HCT116 (cell line): ENCODE data around the gene BARD1. TPM values are rescaled to one million over a fixed set of nuclear protein-coding genes. Genes with fewer than 3 reads are reported as not detected.
A peak's percentile ranks its signal among the peaks of the same experiment; 100 is the strongest.

Experiments
- ATAC-seq: fragments of 200-7000 bp; cut with Tn5 transposase; 2 replicates; pipeline ENCODE4 v1.9.1; 2020; ENCODE audit warnings: mild to moderate bottlenecking, moderate library complexity
- Bru-seq: library from RNA; stranded (reverse); fragments of 400-500 nt; gene quantifications from one replicate; lab custom pipeline; 2021; lab: Mats Ljungman, UMichigan
- BruChase-seq, 2 experiments: library from RNA; stranded (reverse); fragments of 400-500 nt; gene quantifications; one replicate each; lab custom pipeline; 2021; lab: Mats Ljungman, UMichigan
- BruUV-seq: library from RNA; stranded (reverse); fragments of 400-500 nt; replicated peaks from 2 replicates; lab custom pipeline; 2021; lab: Mats Ljungman, UMichigan
- CTCF ChIA-PET: fragments of 300-600 bp; sonication (Branson Sonifier 250); formaldehyde crosslinking; loops from one replicate; lab custom pipeline; 2021; ENCODE audit warnings: antibody characterized with exemption; lab: Charles Lee
- POLR2A ChIA-PET: fragments of 300-600, 350-600 bp; sonication (Branson Sonifier 250); formaldehyde crosslinking; loops from one replicate; lab custom pipeline; 2021; ENCODE audit warnings: antibody characterized with exemption; lab: Charles Lee
- RAD21 ChIA-PET, 2 experiments: fragments of 300-600 bp; sonication (Branson Sonifier 250); formaldehyde crosslinking; loops; one replicate each; lab custom pipeline; 2023; ENCODE audit warnings: low total read pairs in 2 of 2; ENCODE audit not compliant: uncharacterized antibody in 2 of 2, unreplicated experiment in 2 of 2, low non-redundant PET in 1 of 2; lab: Charles Lee
- DNase-seq: peaks from one replicate; pipeline ENCODE4 v3.0.0-alpha.2; 2010; ENCODE audit warnings: low read depth, low spot score
- H2AFZ ChIP-seq: fragments of 200-600 bp; shearing (Covaris generic), sonication (generic); 2 replicates; pipeline ENCODE4 v1.6.1; 2017; ENCODE audit warnings: low read depth, mixed run types, mixed read lengths, antibody characterized with exemption, low read length; ENCODE audit not compliant: poor library complexity, severe bottlenecking
- H3K27ac ChIP-seq: 2 replicates; pipeline ENCODE4 v1.5.1; 2012; ENCODE audit warnings: low read depth, low read length
- H3K27me3 ChIP-seq: fragments of 200-600 bp; sonication (generic); 2 replicates; pipeline ENCODE4 v1.6.1; 2016; ENCODE audit warnings: mixed run types, low read length, mixed read lengths; ENCODE audit not compliant: insufficient read depth
- H3K36me3 ChIP-seq, 2 experiments: fragments of 200-500 bp in 1 of 2; fragments of 200-600 bp in 1 of 2; sonication (Bioruptor generic) in 1 of 2; sonication (generic) in 1 of 2; 2 replicates each; pipeline versions ENCODE4 v1.5.1 to v1.6.1; 2014 to 2016; ENCODE audit warnings: low read length in 2 of 2, inconsistent platforms in 1 of 2, mixed read lengths in 1 of 2, mixed run types in 1 of 2; ENCODE audit not compliant: insufficient read depth in 2 of 2, control insufficient read depth in 1 of 2
- H3K4me1 ChIP-seq, 2 experiments: fragments of 200-600 bp in 1 of 2; sonication (generic) in 1 of 2; 2 replicates each; pipeline versions ENCODE4 v1.5.1 to v1.6.1; 2012 to 2017; ENCODE audit warnings: low read length in 2 of 2, inconsistent platforms in 1 of 2, mild to moderate bottlenecking in 1 of 2, mixed read lengths in 1 of 2, mixed run types in 1 of 2, moderate library complexity in 1 of 2; ENCODE audit not compliant: insufficient read depth in 2 of 2, control insufficient read depth in 1 of 2
- H3K4me2 ChIP-seq: fragments of 200-600 bp; sonication (generic); 2 replicates; pipeline ENCODE4 v1.6.1; 2017; ENCODE audit warnings: mixed run types, low read length, mixed read lengths
- H3K4me3 ChIP-seq, 2 experiments: fragments of 200-600 bp in 1 of 2; sonication (generic) in 1 of 2; replicated peaks in 1 of 2; 2 replicates each; pipeline ENCODE4 v1.5.1; 2011 to 2016; ENCODE audit warnings: low read length in 2 of 2, control low read depth in 1 of 2, low read depth in 1 of 2, mild to moderate bottlenecking in 1 of 2, mixed read lengths in 1 of 2, mixed run types in 1 of 2
- H3K79me2 ChIP-seq: fragments of 200-600 bp; sonication (generic); 2 replicates; pipeline ENCODE4 v1.6.1; 2017; ENCODE audit warnings: mild to moderate bottlenecking, mixed run types, low read length, moderate library complexity, mixed read lengths; ENCODE audit not compliant: insufficient read depth
- H3K9ac ChIP-seq: fragments of 200-600 bp; sonication (generic); 2 replicates; pipeline ENCODE4 v1.6.1; 2016; ENCODE audit warnings: low read length, mixed read lengths
- H3K9me2 ChIP-seq: fragments of 200-600 bp; sonication (generic), shearing (Covaris generic); 2 replicates; pipeline ENCODE4 v1.6.1; 2017; ENCODE audit warnings: mixed run types, mild to moderate bottlenecking, moderate library complexity; ENCODE audit not compliant: insufficient read depth
- H3K9me3 ChIP-seq, 2 experiments: fragments of 200-500 bp in 1 of 2; fragments of 200-600 bp in 1 of 2; sonication (Bioruptor generic) in 1 of 2; sonication (generic) in 1 of 2; 2 replicates each; pipeline ENCODE4 v1.6.1; 2014 to 2017; ENCODE audit warnings: low read length in 2 of 2, mixed read lengths in 2 of 2, inconsistent platforms in 1 of 2, low read depth in 1 of 2, mild to moderate bottlenecking in 1 of 2, mixed run types in 1 of 2, moderate library complexity in 1 of 2; ENCODE audit not compliant: control insufficient read depth in 1 of 2, insufficient read depth in 1 of 2
- H4K20me1 ChIP-seq: fragments of 200-600 bp; sonication (generic), shearing (Covaris generic); 2 replicates; pipeline ENCODE4 v1.6.1; 2017; ENCODE audit warnings: mixed run types, mild to moderate bottlenecking, moderate library complexity; ENCODE audit not compliant: insufficient read depth
- CTCF ChIP-seq, 3 experiments: fragments of 200-600 bp in 1 of 3; sonication (generic) in 1 of 3; IDR thresholded peaks in 2 of 3; conservative IDR thresholded peaks in 1 of 3; 2 replicates each; pipeline ENCODE4 v1.5.1; 2012 to 2017; ENCODE audit warnings: low read depth in 2 of 3, low read length in 2 of 3, antibody characterized with exemption in 1 of 3, borderline replicate concordance in 1 of 3, control low read depth in 1 of 3, mild to moderate bottlenecking in 1 of 3, mixed read lengths in 1 of 3, mixed run types in 1 of 3, moderate library complexity in 1 of 3; ENCODE audit not compliant: insufficient read depth in 1 of 3
- POLR2AphosphoS5 ChIP-seq: IDR thresholded peaks from 2 replicates; pipeline ENCODE4 v1.6.1; 2011; ENCODE audit warnings: mild to moderate bottlenecking, low read depth, low read length, moderate library complexity
- SIN3A ChIP-seq: IDR thresholded peaks from 2 replicates; pipeline ENCODE4 v1.6.1; 2012; ENCODE audit warnings: low read depth
- SRF ChIP-seq: IDR thresholded peaks from 2 replicates; pipeline ENCODE4 v1.6.1; 2012; ENCODE audit warnings: low read depth
- YY1 ChIP-seq: IDR thresholded peaks from 2 replicates; pipeline ENCODE4 v1.6.1; 2011; ENCODE audit warnings: low read length, low read depth, moderate library complexity, mild to moderate bottlenecking; ENCODE audit not compliant: insufficient replicate concordance; ENCODE audit errors: extremely low read depth
- ZFX ChIP-seq: fragments of 450-650 bp; IDR thresholded peaks from 2 replicates; pipeline ENCODE4 v1.6.1; 2017
- intact Hi-C: fragments of 100-400 bp; cut with micrococcal nuclease; formaldehyde crosslinking; loops from 2 replicates; pipeline ENCODE4 v1.10.0; 2022
- long read RNA-seq: library from polyadenylated mRNA; unstranded; transcript quantifications from one replicate; pipeline ENCODE4 v2.0.0, GENCODE V29; 2021; ENCODE audit not compliant: unreplicated experiment
- polyA plus RNA-seq: library from polyadenylated mRNA; unstranded; fragments of >200 nt; gene quantifications from 2 replicates; pipeline ENCODE4 v1.2.1, GENCODE V29; 2012; ENCODE audit warnings: missing spikeins
- total RNA-seq: library from RNA; stranded (reverse); gene quantifications from one replicate; pipeline ENCODE4 v1.2.1, GENCODE V29; 2021; ENCODE audit not compliant: unreplicated experiment
- TF ChIP-seq, protein P1 (sequence below): IDR thresholded peaks from 2 replicates; pipeline ENCODE4 v1.6.1; 2012

BARD1 gene
- total RNA-seq (19.3 TPM), Bru-seq, nascent RNA (percentile 83 among the genes with signal in this experiment), BruChase-seq, experiment 1, labeled RNA remaining after a 6-hour chase (percentile 61 among the genes with signal in this experiment), BruChase-seq, experiment 2, labeled RNA remaining after a 2-hour chase (percentile 71 among the genes with signal in this experiment)
- polyA plus RNA-seq = 9.5 and 13.8 TPM in 2 replicates
- long read RNA-seq, full-length matches to known transcripts = 11 of 17 reads
- long read RNA-seq, partial matches to known transcripts = 4 of 17 reads
- long read RNA-seq, other reads (novel, unspliced or antisense) = 2 of 17 reads

GRCh38 chr2:214808981-214809750 is at the start of gene BARD1:
TSS of gene BARD1 (minus strand) at chr2:214809683. CDS start at chr2:214809569, 114 bp downstream.
- Histone ChIP-seq H3K4me2 (peak within 1 kb of the TSS; percentile 86), H3K9me3 (no peaks in the 10 kb centered on the region), H3K27ac (peak within 1 kb of the TSS; percentile 91), H3K9me2 (no peaks in the 10 kb centered on the region), H3K4me3 (peak within 1 kb of the TSS; percentile 82 to 94), H4K20me1 (0 out of 2 replicates have a peak, but pooled peaks cover 3% of the 10 kb centered on the region), H3K36me3 (peaks cover 0 to 5% of the 10 kb centered on the region in 2 experiments; a peak in 1 of 4 replicates), H2AFZ (peak within 1 kb of the TSS; percentile 82), H3K4me1 (peaks cover 3 to 20% of the 10 kb centered on the region in 2 experiments; a peak in 3 of 4 replicates), H3K27me3 (no peaks in the 10 kb centered on the region), H3K79me2 (peaks cover 50% of the 10 kb centered on the region), H3K9ac (peak within 1 kb of the TSS; percentile 92)
- ChIA-PET CTCF (interaction anchor here (0.6 to 1.3 kb wide), 2 partner anchors 9 to 730 kb away, joined by 3 to 5 read pairs; no protein-coding TSS in a partner anchor), POLR2A (no interaction called here), RAD21 (no interaction called here)
- no peak for TF ChIP-seq CTCF (IDR thresholded peaks at IDR 0.05 in 2 of 3, conservative IDR thresholded peaks at IDR 0.05 in 1 of 3; ENCODE audit: borderline replicate concordance in 1 of 3, insufficient read depth in 1 of 3, low read depth in 2 of 3, low read length in 2 of 3)
- TF ChIP-seq SIN3A = peak; percentile 54; the same call in 1 of the 2 replicates
- no peak for TF ChIP-seq SRF
- TF ChIP-seq, protein P1, sequence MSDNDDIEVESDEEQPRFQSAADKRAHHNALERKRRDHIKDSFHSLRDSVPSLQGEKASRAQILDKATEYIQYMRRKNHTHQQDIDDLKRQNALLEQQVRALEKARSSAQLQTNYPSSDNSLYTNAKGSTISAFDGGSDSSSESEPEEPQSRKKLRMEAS = peak; percentile 45; the same call in 1 of the 2 replicates
- TF ChIP-seq POLR2AphosphoS5 = peak; percentile 48
- no peak for TF ChIP-seq YY1
- peak; percentile 76 for TF ChIP-seq ZFX
- peak; percentile 19 for ATAC-seq
- BruUV-seq = TSS peak; percentile 57
- peak; percentile 16 for DNase-seq
- intact Hi-C loops = no loop called here
